HG02973 (cell line): ENCODE results near the gene TEF.

Source experiments
- ATAC-seq: cut with Tn5 transposase; IDR thresholded peaks from one replicate; pipeline ENCODE4 v1.9.1; 2021; ENCODE audit warnings: moderate library complexity; ENCODE audit not compliant: unreplicated experiment

The TEF gene

DNA sequence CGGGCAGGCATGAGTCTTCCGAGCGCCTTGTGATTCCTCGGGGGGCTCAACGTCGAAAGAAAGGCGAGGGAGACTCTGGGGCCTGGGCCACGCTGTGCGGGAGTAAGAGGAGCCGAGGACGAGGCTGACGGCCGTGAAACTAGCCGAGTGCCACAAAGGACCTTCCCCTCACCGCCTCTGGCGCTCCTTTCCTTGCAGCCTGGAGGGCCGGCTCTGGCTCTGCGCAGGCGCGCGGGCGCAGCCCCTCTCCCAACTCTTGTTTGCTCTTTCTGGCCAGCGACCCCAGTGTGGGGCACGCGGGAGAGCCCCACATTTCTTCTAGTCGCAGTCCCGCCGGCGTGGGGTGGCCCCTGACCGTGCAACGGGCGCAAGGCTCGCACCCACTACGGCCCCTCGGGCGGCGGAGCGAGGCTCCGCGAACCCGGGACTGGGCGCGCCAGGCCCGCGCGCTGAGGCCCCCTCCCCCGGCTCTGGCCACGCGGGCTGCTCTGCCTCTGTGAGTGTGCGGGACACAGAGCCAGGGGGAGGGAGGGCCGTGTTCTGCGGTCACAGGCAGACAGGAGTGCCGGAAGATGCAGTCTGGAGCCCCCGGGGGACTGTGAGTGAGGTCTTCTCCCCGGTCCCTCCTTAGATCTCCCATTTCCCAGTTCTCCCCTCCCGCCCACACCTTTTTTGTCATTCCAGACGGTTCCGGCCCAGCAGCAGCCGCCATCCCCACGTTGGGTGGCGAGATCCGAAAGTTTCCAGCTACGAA lies 65.9 kb downstream of the TEF start:
- no peak for ATAC-seq

DNA sequence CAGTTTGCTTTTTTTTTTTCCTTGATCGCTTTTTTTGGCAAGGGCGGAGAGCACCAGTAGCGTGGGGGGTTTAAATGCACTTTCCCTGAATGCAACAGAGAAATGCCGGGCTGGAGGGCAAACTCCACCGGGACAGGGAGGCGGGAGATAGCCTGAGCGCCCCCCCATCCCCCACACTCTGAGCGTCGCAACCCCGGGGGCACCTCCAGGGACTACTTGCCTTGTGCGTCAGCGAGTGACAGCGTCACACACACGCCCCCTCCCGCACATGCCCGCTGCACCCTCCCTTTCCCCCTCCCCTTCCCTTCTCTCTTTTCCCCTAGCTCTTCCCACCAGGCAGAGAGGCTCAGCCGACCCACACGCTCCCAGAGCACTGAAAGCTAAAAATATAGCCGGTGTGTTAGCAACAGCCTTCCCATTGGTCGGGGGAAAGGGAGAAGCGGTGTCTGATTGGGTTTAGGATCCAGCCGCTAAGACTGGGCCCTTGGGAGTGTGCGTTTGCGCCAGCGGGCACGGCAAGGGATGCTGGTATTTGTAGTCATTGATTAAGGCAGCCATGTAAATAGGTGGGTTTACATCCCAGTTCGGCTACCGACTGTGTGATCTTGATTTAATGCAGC lies 66.6 kb downstream of the TEF start:
- peak; percentile 41 for ATAC-seq
